PC-3 (cell line): Measurements from ENCODE around the gene IMP3.

ENCODE experiments used
- CTCF ChIP-seq: fragments of 300-600 bp; sonication (generic); conservative IDR thresholded peaks from 2 replicates; pipeline ENCODE4 v1.5.1; 2017; ENCODE audit warnings: antibody characterized with exemption, low read depth, mild to moderate bottlenecking, low read length
- EZH2 ChIP-seq: fragments of 300-600 bp; sonication (generic); IDR thresholded peaks from one replicate; pipeline ENCODE4 v1.6.1; 2017; ENCODE audit warnings: antibody characterized with exemption, mild to moderate bottlenecking, low read length; ENCODE audit not compliant: unreplicated experiment
- EZH2phosphoT487 ChIP-seq: fragments of 300-600 bp; sonication (generic); IDR thresholded peaks from 2 replicates; pipeline ENCODE4 v1.6.1; 2018; ENCODE audit warnings: mild to moderate bottlenecking, antibody characterized with exemption, low read length, borderline replicate concordance

GRCh38 chr15:75674366-75674765 is 34.3 kb upstream of the IMP3 start:
- TF ChIP-seq CTCF (no peak), EZH2phosphoT487 (no peak), EZH2 (no peak)
